Natural killer cell treated with Interleukin-12 subunit alpha and Interleukin-12 subunit beta and Interleukin-15 and Interleukin-18, amount 100 ng/mL, for 72 hours (primary cell): ENCODE results near the gene NID1. TPM values are rescaled to one million over a fixed set of nuclear protein-coding genes. Genes with fewer than 3 reads are reported as not detected.

Experiments used
- ATAC-seq, 2 donors: fragments of 150-1000 bp; cut with Tn5 transposase in 1 of 2; sonication (Bioruptor Pico), chemical (Tn5 transposase) in 1 of 2; 2 replicates each; pipeline ENCODE4 v1.10.0; 2021
- DNase-seq: peaks from one replicate; pipeline ENCODE4 v3.0.0; 2022; ENCODE audit warnings: low spot score
- H3K27ac Mint-ChIP-seq, 2 donors: 1 replicate in 1 of 2; 2 replicates in 1 of 2; pipeline ENCODE4 v1.8.0; 2022; ENCODE audit warnings: mixed read lengths in 2 of 2, mild to moderate bottlenecking in 1 of 2, moderate library complexity in 1 of 2
- H3K27me3 Mint-ChIP-seq, 2 donors: 1 replicate in 1 of 2; 2 replicates in 1 of 2; pipeline ENCODE4 v1.8.0; 2022; ENCODE audit warnings: mixed read lengths in 2 of 2
- H3K36me3 Mint-ChIP-seq: one replicate; pipeline ENCODE4 v1.8.0; 2022; ENCODE audit warnings: mixed read lengths
- H3K4me1 Mint-ChIP-seq, 2 donors: 1 replicate in 1 of 2; 2 replicates in 1 of 2; pipeline ENCODE4 v1.8.0; 2022; ENCODE audit warnings: low read depth in 2 of 2, mixed read lengths in 2 of 2, mild to moderate bottlenecking in 1 of 2
- H3K4me3 Mint-ChIP-seq: one replicate; pipeline ENCODE4 v1.8.0; 2022; ENCODE audit warnings: mixed read lengths
- H3K9me3 Mint-ChIP-seq: 2 replicates; pipeline ENCODE4 v1.8.0; 2022; ENCODE audit warnings: mixed read lengths
- total RNA-seq, 2 donors: library from RNA; stranded (reverse); gene quantifications; one replicate each; pipeline ENCODE4 v1.2.3, GENCODE V29; 2022

The NID1 gene
- total RNA-seq, 2 donors from 2014 or later = not detected

GRCh38 chr1:236044341-236044740 lies 20.5 kb downstream of the NID1 start:
- no peak overlapping the region for H3K4me3 Mint-ChIP-seq
- H3K36me3 Mint-ChIP-seq = no peaks in the 10 kb centered on the region
- H3K27ac Mint-ChIP-seq = no peak overlapping the region
- peaks cover 5 to 8% of the 10 kb centered on the region in 2 donors for H3K27me3 Mint-ChIP-seq
- ATAC-seq = no peak
- no peak for DNase-seq
- H3K9me3 Mint-ChIP-seq = no peaks in the 10 kb centered on the region
- H3K4me1 Mint-ChIP-seq = no peaks in the 10 kb centered on the region

GRCh38 chr1:236041631-236042618 lies 23.0 kb downstream of the NID1 start:
- H3K4me3 Mint-ChIP-seq = no peak overlapping the region
- no peaks in the 10 kb centered on the region for H3K4me1 Mint-ChIP-seq
- no peak overlapping the region for H3K27ac Mint-ChIP-seq
- no peaks in the 10 kb centered on the region for H3K36me3 Mint-ChIP-seq
- DNase-seq (no peak), ATAC-seq (peak in 1 of 2 donors; percentile 56)
- peaks cover 12 to 14% of the 10 kb centered on the region in 2 donors for H3K27me3 Mint-ChIP-seq
- H3K9me3 Mint-ChIP-seq = no peaks in the 10 kb centered on the region

- Mint-ChIP-seq H3K9me3 (no peaks in the 10 kb centered on the region), H3K36me3 (no peaks in the 10 kb centered on the region), H3K27ac (no peak overlapping the region), H3K4me1 (no peaks in the 10 kb centered on the region), H3K27me3 (peaks cover 12 to 14% of the 10 kb centered on the region in 2 donors), H3K4me3 (no peak overlapping the region)
- ATAC-seq (no peak), DNase-seq (no peak)
Observed at GRCh38 chr1:236039740-236040685, 24.9 kb downstream of the NID1 start.

- Mint-ChIP-seq H3K4me3 (no peak overlapping the region), H3K9me3 (no peaks in the 10 kb centered on the region), H3K4me1 (no peaks in the 10 kb centered on the region), H3K36me3 (no peaks in the 10 kb centered on the region), H3K27ac (no peak overlapping the region), H3K27me3 (peaks cover 12 to 14% of the 10 kb centered on the region in 2 donors)
- no peak for DNase-seq
- ATAC-seq = no peak
Observed at GRCh38 chr1:236038034-236038433, 26.9 kb downstream of the NID1 start.

GRCh38 chr1:236035681-236036101 lies 29.2 kb downstream of the NID1 start:
- Mint-ChIP-seq H3K9me3 (no peaks in the 10 kb centered on the region), H3K36me3 (no peaks in the 10 kb centered on the region), H3K4me3 (no peak overlapping the region), H3K4me1 (no peaks in the 10 kb centered on the region), H3K27ac (no peak overlapping the region), H3K27me3 (peaks cover 7 to 10% of the 10 kb centered on the region in 2 donors)
- no peak for ATAC-seq
- no peak for DNase-seq

- DNase-seq (no peak), ATAC-seq (no peak)
- no peaks in the 10 kb centered on the region for H3K9me3 Mint-ChIP-seq
- peaks cover 3 to 10% of the 10 kb centered on the region in 2 donors for H3K27me3 Mint-ChIP-seq
- H3K36me3 Mint-ChIP-seq = no peaks in the 10 kb centered on the region
- H3K4me3 Mint-ChIP-seq = no peak overlapping the region
- no peaks in the 10 kb centered on the region for H3K4me1 Mint-ChIP-seq
- H3K27ac Mint-ChIP-seq = no peak overlapping the region
Observed at GRCh38 chr1:236033336-236033735, 31.6 kb downstream of the NID1 start.

- no peak overlapping the region for H3K27ac Mint-ChIP-seq
- no peaks in the 10 kb centered on the region for H3K4me1 Mint-ChIP-seq
- H3K4me3 Mint-ChIP-seq = no peak overlapping the region
- ATAC-seq = no peak
- H3K36me3 Mint-ChIP-seq = no peaks in the 10 kb centered on the region
- H3K27me3 Mint-ChIP-seq = no peaks in the 10 kb centered on the region
- DNase-seq = no peak
- H3K9me3 Mint-ChIP-seq = no peaks in the 10 kb centered on the region
Observed at GRCh38 chr1:236030534-236030933, 34.4 kb downstream of the NID1 start.

GRCh38 chr1:236029428-236029940 lies 35.4 kb downstream of the NID1 start:
- DNase-seq = no peak
- no peaks in the 10 kb centered on the region for H3K36me3 Mint-ChIP-seq
- no peak for ATAC-seq
- no peak overlapping the region for H3K27ac Mint-ChIP-seq
- H3K4me3 Mint-ChIP-seq = no peak overlapping the region
- no peaks in the 10 kb centered on the region for H3K4me1 Mint-ChIP-seq
- H3K9me3 Mint-ChIP-seq = no peaks in the 10 kb centered on the region
- H3K27me3 Mint-ChIP-seq = no peaks in the 10 kb centered on the region

- H3K27ac Mint-ChIP-seq = no peak overlapping the region
- ATAC-seq (no peak), DNase-seq (no peak)
- no peaks in the 10 kb centered on the region for H3K9me3 Mint-ChIP-seq
- H3K4me3 Mint-ChIP-seq = no peak overlapping the region
- H3K4me1 Mint-ChIP-seq = no peaks in the 10 kb centered on the region
- H3K27me3 Mint-ChIP-seq = no peaks in the 10 kb centered on the region
- H3K36me3 Mint-ChIP-seq = no peaks in the 10 kb centered on the region
Observed at GRCh38 chr1:236027104-236027503, 37.8 kb downstream of the NID1 start.

- DNase-seq = no peak
- peaks cover 0 to under 1% of the 10 kb centered on the region in 2 donors for H3K27me3 Mint-ChIP-seq
- no peak overlapping the region for H3K4me3 Mint-ChIP-seq
- no peaks in the 10 kb centered on the region for H3K9me3 Mint-ChIP-seq
- peak; percentile 9 to 33 for ATAC-seq
- H3K36me3 Mint-ChIP-seq = no peaks in the 10 kb centered on the region
- no peaks in the 10 kb centered on the region for H3K4me1 Mint-ChIP-seq
- no peak overlapping the region for H3K27ac Mint-ChIP-seq
Observed at GRCh38 chr1:236025836-236026235, 39.1 kb downstream of the NID1 start.

GRCh38 chr1:236024641-236025040 lies 40.2 kb downstream of the NID1 start:
- H3K4me1 Mint-ChIP-seq = no peaks in the 10 kb centered on the region
- ATAC-seq (no peak), DNase-seq (no peak)
- H3K4me3 Mint-ChIP-seq = no peak overlapping the region
- H3K9me3 Mint-ChIP-seq = no peaks in the 10 kb centered on the region
- no peaks in the 10 kb centered on the region for H3K36me3 Mint-ChIP-seq
- no peak overlapping the region for H3K27ac Mint-ChIP-seq
- peaks cover 6 to 8% of the 10 kb centered on the region in 2 donors for H3K27me3 Mint-ChIP-seq

GRCh38 chr1:236023926-236024565 lies 40.8 kb downstream of the NID1 start:
- Mint-ChIP-seq H3K4me3 (no peak overlapping the region), H3K9me3 (no peaks in the 10 kb centered on the region), H3K4me1 (no peaks in the 10 kb centered on the region), H3K27ac (no peak overlapping the region), H3K27me3 (peaks cover 6 to 8% of the 10 kb centered on the region in 2 donors), H3K36me3 (no peaks in the 10 kb centered on the region)
- no peak for DNase-seq
- no peak for ATAC-seq

GRCh38 chr1:236021424-236022135 lies 43.3 kb downstream of the NID1 start:
- no peaks in the 10 kb centered on the region for H3K9me3 Mint-ChIP-seq
- no peak overlapping the region for H3K27ac Mint-ChIP-seq
- no peak for ATAC-seq
- no peak overlapping the region for H3K4me3 Mint-ChIP-seq
- H3K36me3 Mint-ChIP-seq = no peaks in the 10 kb centered on the region
- no peak for DNase-seq
- peaks cover 11 to 14% of the 10 kb centered on the region in 2 donors for H3K27me3 Mint-ChIP-seq
- no peaks in the 10 kb centered on the region for H3K4me1 Mint-ChIP-seq
